Caco-2 (cell line): Measurements from ENCODE around the gene RAP1A. TPM values are rescaled to one million over a fixed set of nuclear protein-coding genes. Genes with fewer than 3 reads are reported as not detected.

Experiments
- BruUV-seq: library from RNA; stranded (reverse); fragments of 400-500 nt; replicated peaks from 2 replicates; lab custom pipeline; 2021; lab: Mats Ljungman, UMichigan
- CTCF ChIA-PET: fragments of 300-600 bp; sonication (Branson Sonifier 250); formaldehyde crosslinking; loops from one replicate; lab custom pipeline; 2022; ENCODE audit warnings: antibody characterized with exemption; lab: Charles Lee
- POLR2A ChIA-PET: fragments of 300-600 bp; sonication (Branson Sonifier 250); formaldehyde crosslinking; loops from one replicate; lab custom pipeline; 2022; ENCODE audit warnings: antibody characterized with exemption; lab: Charles Lee
- DNase-seq, 2 experiments: peaks; one replicate each; pipeline versions ENCODE4 v3.0.0 to v3.0.0-alpha.2; 2020 to 2022
- H3K27me3 ChIP-seq: replicated peaks from 2 replicates; pipeline ENCODE4 v1.6.0; 2011; ENCODE audit warnings: low read length; ENCODE audit not compliant: control insufficient read depth, insufficient read depth
- H3K36me3 ChIP-seq: 2 replicates; pipeline ENCODE4 v1.5.1; 2011; ENCODE audit warnings: low read length; ENCODE audit not compliant: control insufficient read depth, insufficient read depth
- H3K4me1 ChIP-seq: fragments of 250-450 bp; sonication (Bioruptor Pico); 2 replicates; pipeline ENCODE4 v1.5.1; 2020; ENCODE audit warnings: mild to moderate bottlenecking
- H3K4me3 ChIP-seq: 2 replicates; pipeline ENCODE4 v1.5.1; 2011; ENCODE audit warnings: low read depth, mild to moderate bottlenecking, control low read depth, low read length
- H3K9me3 ChIP-seq: fragments of 250-450 bp; sonication (Bioruptor Pico); 2 replicates; pipeline ENCODE4 v1.5.1; 2020; ENCODE audit warnings: mild to moderate bottlenecking, moderate library complexity
- H3K27ac Mint-ChIP-seq: one replicate; pipeline ENCODE4 v1.8.0; 2022; ENCODE audit warnings: mixed read lengths; ENCODE audit not compliant: unreplicated experiment
- H3K27me3 Mint-ChIP-seq: one replicate; pipeline ENCODE4 v1.8.0; 2022; ENCODE audit warnings: mixed read lengths; ENCODE audit not compliant: insufficient read depth, unreplicated experiment
- H3K36me3 Mint-ChIP-seq: one replicate; pipeline ENCODE4 v1.8.0; 2022; ENCODE audit warnings: mild to moderate bottlenecking, mixed read lengths; ENCODE audit not compliant: insufficient read depth, unreplicated experiment
- H3K4me1 Mint-ChIP-seq: one replicate; pipeline ENCODE4 v1.8.0; 2022; ENCODE audit warnings: low read depth, mixed read lengths; ENCODE audit not compliant: unreplicated experiment
- H3K4me3 Mint-ChIP-seq: one replicate; pipeline ENCODE4 v1.8.0; 2022; ENCODE audit warnings: mild to moderate bottlenecking, moderate library complexity, mixed read lengths; ENCODE audit not compliant: unreplicated experiment
- H3K9me3 Mint-ChIP-seq: one replicate; pipeline ENCODE4 v1.8.0; 2022; ENCODE audit warnings: mixed read lengths; ENCODE audit not compliant: unreplicated experiment
- CTCF ChIP-seq, 2 experiments: fragments of 200-600 bp in 1 of 2; IDR thresholded peaks; 1 replicate in 1 of 2; 2 replicates in 1 of 2; pipeline versions ENCODE4 v1.5.1 to v1.8.0; 2011 to 2022; ENCODE audit warnings: antibody characterized with exemption in 1 of 2, control low read depth in 1 of 2, inconsistent platforms in 1 of 2, low read depth in 1 of 2, low read length in 1 of 2, mild to moderate bottlenecking in 1 of 2, moderate library complexity in 1 of 2; ENCODE audit not compliant: insufficient read depth in 1 of 2, severe bottlenecking in 1 of 2, unreplicated experiment in 1 of 2
- intact Hi-C: fragments of 100-400 bp; cut with micrococcal nuclease; formaldehyde crosslinking; loops from one replicate; pipeline ENCODE4 v1.10.0; 2022; ENCODE audit not compliant: unreplicated experiment
- total RNA-seq: library from RNA; stranded (reverse); gene quantifications from 2 replicates; pipeline ENCODE4 v1.2.3, GENCODE V29; 2022

Gene RAP1A
- total RNA-seq, 1 experiment from 2014 or later = 64.1 TPM

DNA sequence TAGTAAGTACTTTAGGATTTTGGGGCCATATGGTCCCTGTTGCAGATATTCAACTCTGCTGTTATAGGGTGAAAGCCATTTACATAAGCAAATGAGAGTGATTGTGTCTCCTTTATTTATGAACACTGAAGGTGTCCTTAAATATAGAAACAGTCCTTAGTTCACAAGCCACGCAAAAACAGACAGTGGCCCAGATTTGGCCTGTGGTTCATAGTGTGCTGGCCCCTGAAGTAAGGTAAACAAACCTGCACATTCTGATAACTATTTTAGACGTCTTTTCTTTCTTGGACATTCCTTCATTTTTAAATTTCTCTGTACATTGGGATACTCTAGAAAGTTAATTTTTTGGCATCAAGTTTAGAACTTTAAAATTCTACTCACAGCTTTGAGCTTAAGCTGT lies 23.5 kb downstream of the RAP1A start:
- no peaks in the 10 kb centered on the region for H3K9me3 ChIP-seq
- CTCF ChIA-PET = no interaction called here
- intact Hi-C loops = loop anchor here (5.0 kb wide), 1 partner anchor 81 kb away; no protein-coding TSS in a partner anchor
- Mint-ChIP-seq H3K4me3 (no peak overlapping the region), H3K27me3 (no peaks in the 10 kb centered on the region), H3K27ac (no peak overlapping the region), H3K9me3 (no peaks in the 10 kb centered on the region), H3K4me1 (peaks cover 5% of the 10 kb centered on the region), H3K36me3 (peaks cover 11% of the 10 kb centered on the region)
- H3K4me3 ChIP-seq = no peak overlapping the region
- BruUV-seq = no TSS peak
- H3K4me1 ChIP-seq = peaks cover 34% of the 10 kb centered on the region
- POLR2A ChIA-PET = no interaction called here
- no peaks in the 10 kb centered on the region for H3K36me3 ChIP-seq
- H3K27me3 ChIP-seq = no peaks in the 10 kb centered on the region
- no peak for TF ChIP-seq CTCF (IDR thresholded peaks at IDR 0.05; ENCODE audit: insufficient read depth in 1 of 2, low read depth in 1 of 2, low read length in 1 of 2, severe bottlenecking in 1 of 2, unreplicated experiment in 1 of 2)
- DNase-seq = no peak

DNA sequence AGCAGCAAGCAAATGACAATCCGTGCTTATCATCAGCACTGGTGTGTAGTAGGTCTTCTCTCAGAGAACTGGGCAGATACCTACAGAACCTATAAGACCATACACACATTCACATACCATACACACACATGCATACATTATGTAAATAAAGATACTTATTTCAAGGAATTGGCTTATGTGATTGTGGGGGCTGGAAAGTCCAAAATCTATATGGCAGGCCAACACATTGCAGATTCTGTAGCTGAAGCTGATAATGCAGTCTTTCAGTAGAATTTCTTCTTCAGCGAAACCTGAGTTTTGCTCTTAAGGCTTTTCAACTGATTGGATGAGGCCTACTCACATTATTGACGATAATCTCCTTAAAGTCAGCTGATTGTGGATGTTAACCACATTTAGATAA lies 24.1 kb downstream of the RAP1A start:
- Histone ChIP-seq H3K4me1 (peaks cover 33% of the 10 kb centered on the region), H3K36me3 (no peaks in the 10 kb centered on the region), H3K4me3 (no peak overlapping the region), H3K9me3 (no peaks in the 10 kb centered on the region), H3K27me3 (no peaks in the 10 kb centered on the region)
- DNase-seq = no peak
- Mint-ChIP-seq H3K36me3 (peaks cover 17% of the 10 kb centered on the region), H3K27me3 (no peaks in the 10 kb centered on the region), H3K9me3 (no peaks in the 10 kb centered on the region), H3K4me3 (no peak overlapping the region), H3K27ac (no peak overlapping the region), H3K4me1 (peaks cover 3% of the 10 kb centered on the region)
- ChIA-PET POLR2A (no interaction called here), CTCF (no interaction called here)
- intact Hi-C loops = loop anchor here (5.0 kb wide), 1 partner anchor 81 kb away; no protein-coding TSS in a partner anchor
- BruUV-seq = no TSS peak
- TF ChIP-seq CTCF (IDR thresholded peaks at IDR 0.05; ENCODE audit: insufficient read depth in 1 of 2, low read depth in 1 of 2, low read length in 1 of 2, severe bottlenecking in 1 of 2, unreplicated experiment in 1 of 2) = no peak

DNA sequence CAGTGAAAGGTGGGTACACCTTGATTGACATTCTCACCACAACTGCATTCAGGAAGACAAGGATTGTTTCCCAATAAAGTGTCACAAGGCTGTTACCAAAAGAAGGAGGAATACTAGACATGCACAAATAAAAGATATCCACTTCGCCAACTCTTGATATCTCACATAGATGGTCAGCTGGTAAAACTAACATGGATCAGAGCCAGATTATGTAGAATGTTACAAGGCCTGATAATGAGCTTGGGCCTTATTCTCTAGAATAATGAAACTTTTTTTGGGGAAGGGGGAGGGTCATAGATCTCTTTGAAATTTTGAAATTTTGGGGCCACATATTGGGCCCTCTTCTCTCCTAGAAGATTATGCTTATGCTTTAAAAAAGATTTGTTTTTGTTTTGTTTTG lies 24.9 kb downstream of the RAP1A start:
- intact Hi-C loops = loop anchor here (5.0 kb wide), 1 partner anchor 82 kb away; no protein-coding TSS in a partner anchor
- no peak for DNase-seq
- Mint-ChIP-seq H3K9me3 (no peaks in the 10 kb centered on the region), H3K27me3 (no peaks in the 10 kb centered on the region), H3K4me1 (peaks cover 9% of the 10 kb centered on the region), H3K27ac (no peak overlapping the region), H3K4me3 (no peak overlapping the region), H3K36me3 (peaks cover 20% of the 10 kb centered on the region)
- Histone ChIP-seq H3K27me3 (no peaks in the 10 kb centered on the region), H3K9me3 (no peaks in the 10 kb centered on the region), H3K36me3 (no peaks in the 10 kb centered on the region), H3K4me3 (no peak overlapping the region), H3K4me1 (peaks cover 35% of the 10 kb centered on the region)
- ChIA-PET CTCF (no interaction called here), POLR2A (no interaction called here)
- no TSS peak for BruUV-seq
- TF ChIP-seq CTCF (IDR thresholded peaks at IDR 0.05; ENCODE audit: insufficient read depth in 1 of 2, low read depth in 1 of 2, low read length in 1 of 2, severe bottlenecking in 1 of 2, unreplicated experiment in 1 of 2) = no peak
